Measurements from ENCODE around the gene TMPRSS9.

GRCh38 chr19:2443116-2443784, 83.2 kb downstream of the TMPRSS9 start:
- TF ChIP-seq CTCF (IDR thresholded peaks at IDR 0.05) (no peak), POLR2A (IDR thresholded peaks at IDR 0.05) (no peak)

Data from Peyer's patch (tissue), 4 donors.